ENCODE results near the gene CDKN1B. TPM values are rescaled to one million over a fixed set of nuclear protein-coding genes. Genes with fewer than 3 reads are reported as not detected.

Gene CDKN1B
- total and polyA plus RNA-seq, 2 of the 13 experiments (the other 11 are each of a cell fraction or from before 2014, with no cell fraction given) = 20.1 to 37.2 TPM

DNA sequence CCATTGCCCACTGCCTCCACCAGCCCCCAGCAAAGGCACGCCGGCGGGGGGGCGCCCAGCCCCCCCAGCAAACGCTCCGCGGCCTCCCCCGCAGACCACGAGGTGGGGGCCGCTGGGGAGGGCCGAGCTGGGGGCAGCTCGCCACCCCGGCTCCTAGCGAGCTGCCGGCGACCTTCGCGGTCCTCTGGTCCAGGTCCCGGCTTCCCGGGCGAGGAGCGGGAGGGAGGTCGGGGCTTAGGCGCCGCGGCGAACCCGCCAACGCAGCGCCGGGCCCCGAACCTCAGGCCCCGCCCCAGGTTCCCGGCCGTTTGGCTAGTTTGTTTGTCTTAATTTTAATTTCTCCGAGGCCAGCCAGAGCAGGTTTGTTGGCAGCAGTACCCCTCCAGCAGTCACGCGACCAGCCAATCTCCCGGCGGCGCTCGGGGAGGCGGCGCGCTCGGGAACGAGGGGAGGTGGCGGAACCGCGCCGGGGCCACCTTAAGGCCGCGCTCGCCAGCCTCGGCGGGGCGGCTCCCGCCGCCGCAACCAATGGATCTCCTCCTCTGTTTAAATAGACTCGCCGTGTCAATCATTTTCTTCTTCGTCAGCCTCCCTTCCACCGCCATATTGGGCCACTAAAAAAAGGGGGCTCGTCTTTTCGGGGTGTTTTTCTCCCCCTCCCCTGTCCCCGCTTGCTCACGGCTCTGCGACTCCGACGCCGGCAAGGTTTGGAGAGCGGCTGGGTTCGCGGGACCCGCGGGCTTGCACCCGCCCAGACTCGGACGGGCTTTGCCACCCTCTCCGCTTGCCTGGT, at the start of gene CDKN1B (continued):
- TF ChIP-seq, protein P1, sequence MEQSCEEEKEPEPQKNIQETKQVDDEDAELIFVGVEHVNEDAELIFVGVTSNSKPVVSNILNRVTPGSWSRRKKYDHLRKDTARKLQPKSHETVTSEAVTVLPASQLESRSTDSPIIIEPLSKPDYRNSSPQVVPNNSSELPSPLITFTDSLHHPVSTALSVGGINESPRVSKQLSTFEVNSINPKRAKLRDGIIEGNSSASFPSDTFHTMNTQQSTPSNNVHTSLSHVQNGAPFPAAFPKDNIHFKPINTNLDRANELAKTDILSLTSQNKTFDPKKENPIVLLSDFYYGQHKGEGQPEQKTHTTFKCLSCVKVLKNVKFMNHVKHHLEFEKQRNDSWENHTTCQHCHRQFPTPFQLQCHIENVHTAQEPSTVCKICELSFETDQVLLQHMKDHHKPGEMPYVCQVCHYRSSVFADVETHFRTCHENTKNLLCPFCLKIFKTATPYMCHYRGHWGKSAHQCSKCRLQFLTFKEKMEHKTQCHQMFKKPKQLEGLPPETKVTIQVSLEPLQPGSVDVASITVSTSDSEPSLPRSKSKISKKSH (CRISPR knock-in tag; IDR thresholded peaks at IDR 0.05; ENCODE audit: borderline replicate concordance) = no peak
- peak; percentile 67 for TF ChIP-seq PHF8 (CRISPR knock-in tag; IDR thresholded peaks at IDR 0.05)
- peak; percentile 88 for TF ChIP-seq SAP130 (CRISPR knock-in tag; IDR thresholded peaks at IDR 0.05; ENCODE audit: low read depth)
- no peak for TF ChIP-seq HMG20B (CRISPR knock-in tag; conservative IDR thresholded peaks at IDR 0.05)
- TF ChIP-seq ZNF430 (CRISPR knock-in tag; IDR thresholded peaks at IDR 0.05) = peak; percentile 33; the same call in 1 of the 2 replicates
- TF ChIP-seq ZNF205 (CRISPR knock-in tag; IDR thresholded peaks at IDR 0.05) = no peak
- no peak for TF ChIP-seq KLF13 (CRISPR knock-in tag; IDR thresholded peaks at IDR 0.05)
- TF ChIP-seq ZNF296 (CRISPR knock-in tag; conservative IDR thresholded peaks at IDR 0.05) = no peak
- no peak for TF ChIP-seq TRIM24 (CRISPR knock-in tag; IDR thresholded peaks at IDR 0.05)
- TF ChIP-seq YEATS4 (CRISPR knock-in tag; IDR thresholded peaks at IDR 0.05; ENCODE audit: borderline replicate concordance) = peak; percentile 77
- TF ChIP-seq, protein P2, sequence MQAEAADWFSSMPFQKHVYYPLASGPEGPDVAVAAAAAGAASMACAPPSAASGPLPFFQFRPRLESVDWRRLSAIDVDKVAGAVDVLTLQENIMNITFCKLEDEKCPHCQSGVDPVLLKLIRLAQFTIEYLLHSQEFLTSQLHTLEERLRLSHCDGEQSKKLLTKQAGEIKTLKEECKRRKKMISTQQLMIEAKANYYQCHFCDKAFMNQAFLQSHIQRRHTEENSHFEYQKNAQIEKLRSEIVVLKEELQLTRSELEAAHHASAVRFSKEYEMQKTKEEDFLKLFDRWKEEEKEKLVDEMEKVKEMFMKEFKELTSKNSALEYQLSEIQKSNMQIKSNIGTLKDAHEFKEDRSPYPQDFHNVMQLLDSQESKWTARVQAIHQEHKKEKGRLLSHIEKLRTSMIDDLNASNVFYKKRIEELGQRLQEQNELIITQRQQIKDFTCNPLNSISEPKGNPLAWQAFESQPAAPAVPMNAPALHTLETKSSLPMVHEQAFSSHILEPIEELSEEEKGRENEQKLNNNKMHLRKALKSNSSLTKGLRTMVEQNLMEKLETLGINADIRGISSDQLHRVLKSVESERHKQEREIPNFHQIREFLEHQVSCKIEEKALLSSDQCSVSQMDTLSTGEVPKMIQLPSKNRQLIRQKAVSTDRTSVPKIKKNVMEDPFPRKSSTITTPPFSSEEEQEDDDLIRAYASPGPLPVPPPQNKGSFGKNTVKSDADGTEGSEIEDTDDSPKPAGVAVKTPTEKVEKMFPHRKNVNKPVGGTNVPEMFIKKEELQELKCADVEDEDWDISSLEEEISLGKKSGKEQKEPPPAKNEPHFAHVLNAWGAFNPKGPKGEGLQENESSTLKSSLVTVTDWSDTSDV (CRISPR knock-in tag; IDR thresholded peaks at IDR 0.05) = no peak
- TF ChIP-seq, protein P3, sequence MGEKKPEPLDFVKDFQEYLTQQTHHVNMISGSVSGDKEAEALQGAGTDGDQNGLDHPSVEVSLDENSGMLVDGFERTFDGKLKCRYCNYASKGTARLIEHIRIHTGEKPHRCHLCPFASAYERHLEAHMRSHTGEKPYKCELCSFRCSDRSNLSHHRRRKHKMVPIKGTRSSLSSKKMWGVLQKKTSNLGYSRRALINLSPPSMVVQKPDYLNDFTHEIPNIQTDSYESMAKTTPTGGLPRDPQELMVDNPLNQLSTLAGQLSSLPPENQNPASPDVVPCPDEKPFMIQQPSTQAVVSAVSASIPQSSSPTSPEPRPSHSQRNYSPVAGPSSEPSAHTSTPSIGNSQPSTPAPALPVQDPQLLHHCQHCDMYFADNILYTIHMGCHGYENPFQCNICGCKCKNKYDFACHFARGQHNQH (CRISPR knock-in tag; IDR thresholded peaks at IDR 0.05) = peak; percentile 74; the same call in 1 of the 2 replicates
- TF ChIP-seq RXRB (CRISPR knock-in tag; IDR thresholded peaks at IDR 0.05; ENCODE audit: borderline replicate concordance) = 0 out of 2 replicates have a peak, but pooled peaks have one; percentile 32
- TF ChIP-seq, protein P4, sequence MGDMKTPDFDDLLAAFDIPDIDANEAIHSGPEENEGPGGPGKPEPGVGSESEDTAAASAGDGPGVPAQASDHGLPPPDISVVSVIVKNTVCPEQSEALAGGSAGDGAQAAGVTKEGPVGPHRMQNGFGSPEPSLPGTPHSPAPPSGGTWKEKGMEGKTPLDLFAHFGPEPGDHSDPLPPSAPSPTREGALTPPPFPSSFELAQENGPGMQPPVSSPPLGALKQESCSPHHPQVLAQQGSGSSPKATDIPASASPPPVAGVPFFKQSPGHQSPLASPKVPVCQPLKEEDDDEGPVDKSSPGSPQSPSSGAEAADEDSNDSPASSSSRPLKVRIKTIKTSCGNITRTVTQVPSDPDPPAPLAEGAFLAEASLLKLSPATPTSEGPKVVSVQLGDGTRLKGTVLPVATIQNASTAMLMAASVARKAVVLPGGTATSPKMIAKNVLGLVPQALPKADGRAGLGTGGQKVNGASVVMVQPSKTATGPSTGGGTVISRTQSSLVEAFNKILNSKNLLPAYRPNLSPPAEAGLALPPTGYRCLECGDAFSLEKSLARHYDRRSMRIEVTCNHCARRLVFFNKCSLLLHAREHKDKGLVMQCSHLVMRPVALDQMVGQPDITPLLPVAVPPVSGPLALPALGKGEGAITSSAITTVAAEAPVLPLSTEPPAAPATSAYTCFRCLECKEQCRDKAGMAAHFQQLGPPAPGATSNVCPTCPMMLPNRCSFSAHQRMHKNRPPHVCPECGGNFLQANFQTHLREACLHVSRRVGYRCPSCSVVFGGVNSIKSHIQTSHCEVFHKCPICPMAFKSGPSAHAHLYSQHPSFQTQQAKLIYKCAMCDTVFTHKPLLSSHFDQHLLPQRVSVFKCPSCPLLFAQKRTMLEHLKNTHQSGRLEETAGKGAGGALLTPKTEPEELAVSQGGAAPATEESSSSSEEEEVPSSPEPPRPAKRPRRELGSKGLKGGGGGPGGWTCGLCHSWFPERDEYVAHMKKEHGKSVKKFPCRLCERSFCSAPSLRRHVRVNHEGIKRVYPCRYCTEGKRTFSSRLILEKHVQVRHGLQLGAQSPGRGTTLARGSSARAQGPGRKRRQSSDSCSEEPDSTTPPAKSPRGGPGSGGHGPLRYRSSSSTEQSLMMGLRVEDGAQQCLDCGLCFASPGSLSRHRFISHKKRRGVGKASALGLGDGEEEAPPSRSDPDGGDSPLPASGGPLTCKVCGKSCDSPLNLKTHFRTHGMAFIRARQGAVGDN (CRISPR knock-in tag; IDR thresholded peaks at IDR 0.05) = peak; percentile 83
- no peak for TF ChIP-seq ZNF562 (CRISPR knock-in tag; IDR thresholded peaks at IDR 0.05; ENCODE audit: borderline replicate concordance)
- peak; percentile 50; the same call in 1 of the 2 replicates for TF ChIP-seq ISL2 (CRISPR knock-in tag; IDR thresholded peaks at IDR 0.05)
- no peak for TF ChIP-seq MTA3 (CRISPR knock-in tag; IDR thresholded peaks at IDR 0.05)
- peak; percentile 50; the same call in 1 of the 2 replicates for TF ChIP-seq IRF2 (CRISPR knock-in tag; IDR thresholded peaks at IDR 0.05)
- TF ChIP-seq ZBTB42 (CRISPR knock-in tag; IDR thresholded peaks at IDR 0.05) = 0 out of 2 replicates have a peak, but pooled peaks have one; percentile 19
- TF ChIP-seq, protein P5, sequence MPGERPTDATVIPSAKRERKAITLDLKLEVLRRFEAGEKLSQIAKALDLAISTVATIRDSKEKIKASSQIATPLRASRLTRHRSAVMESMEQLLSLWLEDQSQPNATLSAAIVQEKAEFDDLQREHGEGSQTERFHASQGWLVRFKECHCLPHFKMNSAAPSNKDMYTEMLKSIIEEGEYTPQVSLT (CRISPR knock-in tag; IDR thresholded peaks at IDR 0.05; ENCODE audit: borderline replicate concordance, low read depth) = 0 out of 2 replicates have a peak, but pooled peaks have one; percentile 71
